ENCODE data around the gene RARB. TPM values are rescaled to one million over a fixed set of nuclear protein-coding genes. Genes with fewer than 3 reads are reported as not detected.

RARB gene
- total RNA-seq, 1 donor from 2014 or later, result not detected

GRCh38 chr3:25427563-25427941, 511 bp upstream of the RARB start:
- H3K27ac Mint-ChIP-seq, result no peak overlapping the region

GRCh38 chr3:25428789-25429335, 799 bp downstream of the RARB start:
- H3K4me3 Mint-ChIP-seq, result no peak overlapping the region
- no peaks in the 10 kb centered on the region for H3K36me3 Mint-ChIP-seq (ENCODE audit: low read depth)
- no peak for DNase-seq (ENCODE audit: low spot score)
- peaks cover 43% of the 10 kb centered on the region for H3K27me3 Mint-ChIP-seq (ENCODE audit: insufficient read depth)
- H3K9me3 Mint-ChIP-seq, result no peaks in the 10 kb centered on the region
- no peak overlapping the region for H3K27ac Mint-ChIP-seq
- intact Hi-C loops (cut with micrococcal nuclease), result no loop called here
- no peaks in the 10 kb centered on the region for H3K4me1 Mint-ChIP-seq (ENCODE audit: low read depth)

More at GRCh38 chr3:25427563-25427941, 511 bp upstream of the RARB start:
- Mint-ChIP-seq H3K27me3 (ENCODE audit: insufficient read depth) (peaks cover 40% of the 10 kb centered on the region), H3K9me3 (no peaks in the 10 kb centered on the region), H3K4me1 (ENCODE audit: low read depth) (no peaks in the 10 kb centered on the region), H3K4me3 (no peak overlapping the region), H3K36me3 (ENCODE audit: low read depth) (no peaks in the 10 kb centered on the region)
- intact Hi-C loops (cut with micrococcal nuclease), result no loop called here
- DNase-seq (ENCODE audit: low spot score), result no peak

- no peak for DNase-seq (ENCODE audit: low spot score)
- no peaks in the 10 kb centered on the region for H3K36me3 Mint-ChIP-seq (ENCODE audit: low read depth)
- H3K27me3 Mint-ChIP-seq (ENCODE audit: insufficient read depth), result peaks cover 43% of the 10 kb centered on the region
- H3K27ac Mint-ChIP-seq, result no peak overlapping the region
- no peaks in the 10 kb centered on the region for H3K4me1 Mint-ChIP-seq (ENCODE audit: low read depth)
- intact Hi-C loops (cut with micrococcal nuclease), result no loop called here
- no peaks in the 10 kb centered on the region for H3K9me3 Mint-ChIP-seq
- H3K4me3 Mint-ChIP-seq, result no peak overlapping the region
These were observed 1.6 kb downstream of the RARB start for GRCh38 chr3:25429361-25430286.

GRCh38 chr3:25430287-25430934, 2.3 kb downstream of the RARB start:
- intact Hi-C loops (cut with micrococcal nuclease), result no loop called here
- Mint-ChIP-seq H3K27ac (no peak overlapping the region), H3K27me3 (ENCODE audit: insufficient read depth) (peaks cover 41% of the 10 kb centered on the region), H3K4me3 (no peak overlapping the region), H3K9me3 (no peaks in the 10 kb centered on the region), H3K4me1 (ENCODE audit: low read depth) (no peaks in the 10 kb centered on the region), H3K36me3 (ENCODE audit: low read depth) (no peaks in the 10 kb centered on the region)
- DNase-seq (ENCODE audit: low spot score), result no peak

GRCh38 chr3:25430935-25431770, 3.1 kb downstream of the RARB start:
- Mint-ChIP-seq H3K27me3 (ENCODE audit: insufficient read depth) (peaks cover 37% of the 10 kb centered on the region), H3K36me3 (ENCODE audit: low read depth) (no peaks in the 10 kb centered on the region), H3K27ac (no peak overlapping the region), H3K4me3 (no peak overlapping the region), H3K9me3 (no peaks in the 10 kb centered on the region), H3K4me1 (ENCODE audit: low read depth) (no peaks in the 10 kb centered on the region)
- intact Hi-C loops (cut with micrococcal nuclease), result no loop called here
- no peak for DNase-seq (ENCODE audit: low spot score)

GRCh38 chr3:25432176-25432720, 4.2 kb downstream of the RARB start:
- Mint-ChIP-seq H3K27me3 (ENCODE audit: insufficient read depth) (peaks cover 30% of the 10 kb centered on the region), H3K27ac (no peak overlapping the region), H3K36me3 (ENCODE audit: low read depth) (no peaks in the 10 kb centered on the region), H3K9me3 (no peaks in the 10 kb centered on the region), H3K4me3 (no peak overlapping the region), H3K4me1 (ENCODE audit: low read depth) (no peaks in the 10 kb centered on the region)
- no peak for DNase-seq (ENCODE audit: low spot score)
- intact Hi-C loops (cut with micrococcal nuclease), result no loop called here

GRCh38 chr3:25433106-25433505, 5.0 kb downstream of the RARB start:
- H3K9me3 Mint-ChIP-seq, result no peaks in the 10 kb centered on the region
- peaks cover 23% of the 10 kb centered on the region for H3K27me3 Mint-ChIP-seq (ENCODE audit: insufficient read depth)
- no peak overlapping the region for H3K4me3 Mint-ChIP-seq
- intact Hi-C loops (cut with micrococcal nuclease), result no loop called here
- no peak overlapping the region for H3K27ac Mint-ChIP-seq
- H3K36me3 Mint-ChIP-seq (ENCODE audit: low read depth), result no peaks in the 10 kb centered on the region
- DNase-seq (ENCODE audit: low spot score), result no peak
- no peaks in the 10 kb centered on the region for H3K4me1 Mint-ChIP-seq (ENCODE audit: low read depth)

- Mint-ChIP-seq H3K36me3 (ENCODE audit: low read depth) (no peaks in the 10 kb centered on the region), H3K9me3 (no peaks in the 10 kb centered on the region), H3K27ac (no peak overlapping the region), H3K4me3 (no peak overlapping the region), H3K4me1 (ENCODE audit: low read depth) (no peaks in the 10 kb centered on the region), H3K27me3 (ENCODE audit: insufficient read depth) (peaks cover 17% of the 10 kb centered on the region)
- intact Hi-C loops (cut with micrococcal nuclease), result no loop called here
- no peak for DNase-seq (ENCODE audit: low spot score)
These were observed 5.8 kb downstream of the RARB start for GRCh38 chr3:25433868-25434267.

GRCh38 chr3:25437953-25438352, 9.9 kb downstream of the RARB start:
- Mint-ChIP-seq H3K27ac (no peak overlapping the region), H3K9me3 (no peaks in the 10 kb centered on the region), H3K36me3 (ENCODE audit: low read depth) (no peaks in the 10 kb centered on the region), H3K27me3 (ENCODE audit: insufficient read depth) (peaks cover 8% of the 10 kb centered on the region), H3K4me3 (no peak overlapping the region), H3K4me1 (ENCODE audit: low read depth) (no peaks in the 10 kb centered on the region)
- intact Hi-C loops (cut with micrococcal nuclease), result no loop called here
- no peak for DNase-seq (ENCODE audit: low spot score)

- Mint-ChIP-seq H3K36me3 (ENCODE audit: low read depth) (no peaks in the 10 kb centered on the region), H3K27ac (no peak overlapping the region), H3K9me3 (no peaks in the 10 kb centered on the region), H3K27me3 (ENCODE audit: insufficient read depth) (peaks cover 4% of the 10 kb centered on the region), H3K4me1 (ENCODE audit: low read depth) (no peaks in the 10 kb centered on the region), H3K4me3 (no peak overlapping the region)
- DNase-seq (ENCODE audit: low spot score), result no peak
- intact Hi-C loops (cut with micrococcal nuclease), result no loop called here
These were observed 10.9 kb downstream of the RARB start for GRCh38 chr3:25438791-25439555.

GRCh38 chr3:25441234-25441856, 13.3 kb downstream of the RARB start:
- intact Hi-C loops (cut with micrococcal nuclease), result loop anchor here (10.0 kb wide), 1 partner anchor 153 kb away; no protein-coding TSS in a partner anchor
- H3K9me3 Mint-ChIP-seq, result no peaks in the 10 kb centered on the region

More at GRCh38 chr3:25441234-25441856, 13.3 kb downstream of the RARB start:
- H3K27me3 Mint-ChIP-seq (ENCODE audit: insufficient read depth), result peaks cover 4% of the 10 kb centered on the region
- no peaks in the 10 kb centered on the region for H3K36me3 Mint-ChIP-seq (ENCODE audit: low read depth)
- no peak for DNase-seq (ENCODE audit: low spot score)
- H3K27ac Mint-ChIP-seq, result no peak overlapping the region
- H3K4me1 Mint-ChIP-seq (ENCODE audit: low read depth), result no peaks in the 10 kb centered on the region
- H3K4me3 Mint-ChIP-seq, result no peak overlapping the region

Measured in activated T-helper 1 cell treated with anti-CD3 and anti-CD28 coated beads, Interleukin-12 subunit alpha, Interleukin-12 subunit beta, Interleukin-2, Interleukin-4 antibody, amounts not matched to agents 30 ng/mL and 10 ng/mL and 1 ng/mL, durations not matched to agents 14 hours and 24 hours and 36 hours (primary cell).